LoVo (cell line): ENCODE results near the gene DBI.

Experiments used
- DNase-seq: peaks from one replicate; pipeline ENCODE4 v3.0.0-alpha.2; 2016; ENCODE audit warnings: low spot score

The DBI gene

GRCh38 chr2:119366649-119367471 is at the start of gene DBI, which contains the start of gene C2orf76:
DBI (plus strand) TSS chr2:119366977; CDS start chr2:119367052, 75 bp downstream.
C2orf76 (minus strand) TSS chr2:119366834; CDS start chr2:119339959, 26,875 bp downstream.
- peak; percentile 97 for DNase-seq

GRCh38 chr2:119317554-119317953 is 49.2 kb upstream of the DBI start:
- DNase-seq: no peak

GRCh38 chr2:119319593-119319992 is 47.2 kb upstream of the DBI start:
- no peak for DNase-seq

DNA sequence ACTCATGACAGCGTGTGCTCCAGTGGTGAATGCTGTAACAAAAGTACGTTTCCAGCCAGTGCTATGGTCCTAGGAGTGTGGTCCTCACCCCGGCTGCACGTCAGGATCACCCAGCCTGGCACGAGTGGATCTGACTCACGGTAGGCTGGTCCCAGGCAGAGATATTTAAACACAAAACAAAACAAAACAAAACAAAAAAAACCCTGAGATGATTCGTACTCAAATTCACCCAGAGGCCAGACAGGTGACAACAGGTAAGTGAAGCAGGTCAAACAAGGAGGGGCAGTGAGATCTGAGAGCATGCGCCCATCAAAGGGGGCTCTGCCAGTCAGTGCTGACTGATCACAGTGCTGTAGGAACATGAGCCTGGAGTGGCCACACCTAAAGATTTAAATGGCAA is 43.3 kb upstream of the DBI start:
- no peak for DNase-seq

DNA sequence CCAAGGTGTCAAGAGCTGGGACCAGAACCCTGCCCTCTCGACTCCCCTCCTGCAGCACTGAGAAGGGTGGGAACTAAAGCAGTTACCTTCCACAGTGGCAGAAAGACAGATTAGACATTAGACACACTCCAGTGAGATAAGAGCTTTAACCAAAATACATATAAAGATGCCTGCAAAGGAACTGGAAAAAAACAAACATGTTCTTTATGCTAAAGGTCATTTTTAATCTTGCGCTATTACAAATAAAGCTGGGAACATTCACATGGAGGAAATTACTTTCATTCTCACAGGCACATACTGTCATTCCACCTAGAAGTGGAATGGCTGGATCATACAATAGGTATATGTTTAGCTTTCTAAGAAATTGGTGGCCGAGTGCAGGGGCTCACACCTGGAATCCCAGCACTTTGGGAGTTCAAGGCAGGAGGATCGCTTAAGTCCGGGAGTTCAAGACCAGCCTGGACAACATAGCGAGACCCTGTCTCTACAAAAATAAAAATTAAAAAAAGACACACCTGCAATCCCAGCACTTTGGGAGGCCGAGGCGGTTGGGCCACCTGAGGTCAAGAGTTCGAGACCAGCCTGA is 42.0 kb upstream of the DBI start:
- DNase-seq: no peak

DNA sequence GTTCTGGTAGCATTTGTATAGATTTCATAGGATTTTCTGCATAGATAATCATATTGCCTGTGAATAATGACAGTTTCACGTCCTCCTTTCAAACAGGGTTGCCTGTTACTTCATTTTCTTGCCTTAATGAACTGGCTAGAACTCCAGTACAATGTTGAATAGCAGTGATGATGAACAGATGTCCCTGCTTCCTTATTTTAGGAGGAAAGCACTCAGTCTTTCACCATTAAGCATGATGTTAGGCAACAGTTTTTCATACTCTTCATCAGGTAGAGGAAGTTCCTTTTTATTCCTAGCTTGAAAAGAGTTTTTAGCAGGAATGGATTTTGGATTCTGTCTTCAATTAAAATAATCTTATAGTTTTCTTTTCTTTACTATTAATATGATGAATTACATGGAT is 39.8 kb upstream of the DBI start:
- DNase-seq: no peak

DNA sequence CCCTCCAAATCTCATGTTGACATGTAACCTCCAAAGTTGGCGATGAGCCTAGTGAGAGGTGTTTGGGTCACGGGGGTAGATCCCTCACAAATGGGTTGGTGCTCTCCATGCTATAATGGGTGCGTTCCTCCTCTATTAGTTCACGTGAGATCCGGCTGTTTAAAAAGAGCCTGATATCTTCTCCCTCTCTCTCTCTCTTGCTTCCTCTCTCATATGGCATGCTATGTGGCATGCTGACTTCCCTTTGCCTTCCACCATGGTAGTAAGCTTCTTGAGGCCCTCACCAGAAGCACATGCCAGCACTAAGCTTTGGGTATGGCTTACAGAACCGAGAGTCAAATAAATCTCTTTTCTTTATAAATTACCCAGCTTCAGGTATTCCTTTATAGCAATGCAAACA is 39.3 kb upstream of the DBI start:
- DNase-seq: no peak

GRCh38 chr2:119332953-119333352 is 33.8 kb upstream of the DBI start:
- DNase-seq: no peak

GRCh38 chr2:119333360-119333759 is 33.4 kb upstream of the DBI start:
- no peak for DNase-seq

DNA sequence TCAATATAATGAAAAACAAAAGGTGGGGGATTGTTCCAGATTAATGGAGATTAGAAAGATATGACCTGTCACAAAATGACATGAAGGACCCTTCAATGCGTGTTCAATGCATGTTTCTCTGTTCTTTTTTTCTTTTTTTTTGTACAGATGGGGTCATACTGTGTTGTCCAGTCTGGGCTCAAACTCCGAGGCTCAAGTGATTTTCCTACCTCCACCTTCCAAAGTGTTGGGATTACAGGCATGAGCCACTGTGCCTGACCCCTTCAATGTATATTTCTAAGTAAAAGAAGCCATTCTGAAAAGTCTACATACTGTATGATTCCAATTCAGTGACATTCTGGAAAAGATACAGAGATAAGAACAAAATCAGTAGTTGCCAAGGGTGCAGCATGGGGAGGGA is 32.9 kb upstream of the DBI start:
- no peak for DNase-seq

- DNase-seq: no peak
These were observed 29.0 kb upstream of the DBI start for GRCh38 chr2:119337749-119338148.

DNA sequence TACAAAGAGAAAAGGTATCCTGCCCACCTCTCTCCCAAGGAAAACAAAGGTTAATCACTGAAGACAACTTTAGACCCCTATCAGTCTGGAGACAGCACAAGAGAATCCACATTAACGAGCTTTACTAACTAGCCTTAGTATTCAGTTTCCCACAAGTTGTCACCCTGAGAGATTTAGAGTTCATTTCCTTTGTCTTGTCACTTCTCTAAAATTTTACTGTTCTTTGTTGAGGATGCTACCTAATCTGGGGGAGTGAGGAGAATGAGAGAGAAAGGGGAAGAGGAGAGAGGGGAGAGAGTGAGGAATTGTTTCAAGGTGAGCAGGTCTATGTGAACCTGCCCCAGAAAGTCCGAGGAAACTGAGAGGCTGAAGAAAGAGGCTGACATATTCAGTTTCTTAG is 28.5 kb upstream of the DBI start:
- DNase-seq: no peak

DNA sequence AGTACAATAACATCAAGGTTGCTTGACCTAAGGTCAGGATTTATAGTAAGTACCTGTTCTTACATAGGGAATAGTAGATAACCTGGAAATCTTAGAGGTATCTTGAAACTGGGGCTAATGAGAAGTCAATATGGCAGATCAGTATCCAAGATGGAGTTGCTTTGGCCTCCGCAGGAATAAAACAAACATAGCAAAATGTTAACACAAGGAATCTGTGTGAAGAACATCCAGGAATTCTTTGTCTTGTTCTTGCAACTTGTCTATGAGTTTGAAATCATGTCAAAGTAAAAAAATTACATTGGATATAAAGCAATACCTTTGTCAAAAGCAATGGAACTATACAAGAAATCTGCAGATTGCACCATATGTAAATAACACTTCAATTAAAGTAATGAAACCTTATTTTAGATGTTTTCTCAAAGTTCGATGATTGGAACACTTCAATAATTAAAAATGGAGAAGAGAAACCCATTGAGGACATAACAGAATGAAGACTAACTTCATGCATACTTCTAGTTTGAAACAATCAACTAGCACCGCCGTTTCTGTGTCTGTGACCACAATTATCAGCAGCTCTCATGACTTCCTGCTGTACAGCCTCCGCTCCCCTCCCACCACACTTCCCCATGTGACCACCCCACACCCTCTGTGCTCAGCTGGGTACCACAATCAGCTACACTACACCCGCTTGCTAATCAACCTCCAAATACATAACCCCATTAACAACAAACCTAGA is 27.8 kb upstream of the DBI start:
- no peak for DNase-seq

- DNase-seq: no peak
These were observed 27.2 kb upstream of the DBI start for GRCh38 chr2:119339562-119339923.

DNA sequence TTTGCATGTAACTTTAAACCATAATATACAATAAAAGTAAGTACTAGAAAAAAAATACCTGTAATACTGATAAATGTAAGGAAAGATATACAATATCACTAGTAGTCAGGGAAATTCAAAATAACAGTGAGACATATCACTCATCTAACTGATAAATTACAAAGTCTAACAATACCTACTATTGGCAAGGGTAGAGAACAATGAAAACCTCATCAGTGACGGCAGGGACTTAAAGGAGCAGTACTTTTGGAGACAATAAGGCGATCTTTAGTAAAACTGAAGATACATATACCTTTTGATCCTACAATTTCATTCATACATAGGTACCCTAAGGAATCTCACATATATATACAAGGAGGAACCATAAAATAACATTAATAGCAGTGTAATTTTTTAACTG is 25.1 kb upstream of the DBI start:
- DNase-seq: no peak

DNA sequence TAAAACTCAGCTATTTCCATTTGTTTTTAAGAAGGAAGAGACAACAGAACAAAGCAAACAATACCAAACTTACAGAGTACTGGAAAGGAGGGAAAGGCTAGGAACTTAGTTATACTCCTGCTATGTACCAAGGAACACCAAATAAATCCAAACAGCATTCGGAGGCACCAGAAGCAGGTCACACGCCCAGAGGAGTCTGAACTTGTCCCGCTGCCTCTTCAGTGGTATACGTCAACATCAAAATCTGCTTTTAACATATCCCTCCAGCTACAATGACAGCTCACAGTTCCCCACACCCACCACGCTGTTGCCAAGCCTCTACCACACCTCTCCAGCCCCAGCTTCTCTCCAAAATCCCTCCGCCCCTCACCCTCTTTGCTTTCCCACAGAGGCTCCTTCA is 17.5 kb upstream of the DBI start:
- DNase-seq: no peak

GRCh38 chr2:119350311-119350998 is 16.3 kb upstream of the DBI start:
- no peak for DNase-seq

- DNase-seq: no peak
These were observed 14.4 kb upstream of the DBI start for GRCh38 chr2:119352357-119352756.

DNA sequence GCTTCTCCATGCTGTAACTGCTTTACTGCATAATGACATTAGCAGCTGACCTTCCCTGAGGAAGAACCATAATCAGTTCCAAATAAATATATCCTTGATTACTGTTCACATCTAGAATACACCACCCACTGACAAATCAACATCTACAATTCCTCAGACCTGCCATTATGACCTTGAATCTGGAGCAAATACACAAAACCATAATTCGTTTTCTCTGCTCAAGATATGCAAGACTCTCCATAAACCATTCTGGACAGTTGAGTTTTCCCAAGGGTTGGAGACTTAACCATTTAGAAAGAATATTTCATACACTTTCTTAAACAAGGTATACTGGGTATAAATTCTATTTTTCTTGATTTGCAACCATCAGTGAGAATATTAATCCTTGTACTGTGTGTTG is 11.9 kb upstream of the DBI start:
- no peak for DNase-seq

- no peak for DNase-seq
These were observed 7.0 kb upstream of the DBI start for GRCh38 chr2:119359774-119360173.

DNA sequence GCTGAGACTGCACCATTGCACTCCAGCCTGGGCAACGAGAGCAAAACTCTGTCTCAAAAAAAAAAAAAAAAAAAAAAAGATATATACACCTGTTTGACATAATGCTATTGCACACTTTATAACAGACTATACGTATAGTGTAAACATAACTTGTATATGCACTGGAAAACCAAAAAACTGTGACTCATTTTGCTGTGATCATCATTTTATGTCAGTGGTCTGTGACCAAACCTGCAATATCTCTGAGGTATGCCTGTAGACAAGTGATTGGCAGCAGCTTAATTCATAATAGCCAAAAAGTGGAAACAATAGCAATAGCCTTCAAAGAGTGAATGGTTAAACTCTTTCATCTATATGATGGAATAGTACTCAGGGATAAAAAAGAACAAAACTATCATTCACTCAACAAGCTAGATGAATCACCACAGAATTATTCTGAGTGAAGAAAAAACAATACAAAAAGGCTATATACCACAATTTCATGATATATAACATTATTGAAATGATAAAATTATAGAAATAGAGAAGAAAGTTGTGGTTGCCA is 6.3 kb upstream of the DBI start:
- DNase-seq: no peak

DNA sequence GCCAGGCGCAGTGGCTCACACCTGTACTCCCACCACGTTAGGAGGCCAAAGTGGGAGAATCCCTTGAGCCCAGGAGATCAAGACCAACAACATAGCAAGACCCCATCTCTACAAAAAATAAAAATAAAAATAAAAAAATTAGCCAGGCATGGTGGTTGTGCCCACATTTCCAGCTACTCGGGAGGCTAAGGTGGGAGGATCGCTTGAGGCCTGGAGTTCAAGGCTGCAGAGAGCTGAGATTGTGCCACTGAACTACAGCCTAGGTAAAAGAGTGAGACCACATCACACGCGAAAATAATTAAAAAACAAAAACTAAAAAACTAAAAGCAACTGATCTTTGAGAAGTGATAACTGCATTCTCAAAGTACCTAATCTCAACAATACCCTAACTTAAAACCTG is 2.0 kb upstream of the DBI start:
- DNase-seq: no peak
